RPMI8226 (cell line): ENCODE results near the gene ZYX.
A peak's percentile ranks its signal among the peaks of the same experiment; 100 is the strongest.
"Not testable (repeated sequence)": the region's sequence is repeated elsewhere in the genome, so short reads cannot be mapped to it uniquely, and the experiment has no call there.

Experiments
- DNase-seq: peaks from one replicate; pipeline ENCODE4 v3.0.0-alpha.2; 2015

The ZYX gene

DNA sequence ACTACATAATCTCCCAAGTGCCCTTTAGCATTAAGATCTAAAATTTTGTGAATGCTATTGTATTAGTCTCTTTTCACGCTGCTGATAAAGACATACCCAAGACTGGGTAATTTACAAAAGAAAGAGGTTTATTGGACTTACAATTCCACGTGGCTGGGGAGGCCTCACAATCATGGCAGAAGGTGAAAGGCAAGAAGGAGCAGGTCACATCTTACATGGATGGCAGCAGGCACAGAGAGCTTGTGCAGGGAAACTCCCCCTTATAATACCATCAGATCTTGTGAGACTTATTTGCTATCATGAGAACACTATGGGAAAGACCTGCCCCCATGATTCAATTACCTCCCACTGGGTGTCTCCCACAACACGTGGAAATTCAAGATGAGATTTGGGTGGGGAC lies 39.5 kb downstream of the ZYX start:
- DNase-seq: not testable (repeated sequence)

DNA sequence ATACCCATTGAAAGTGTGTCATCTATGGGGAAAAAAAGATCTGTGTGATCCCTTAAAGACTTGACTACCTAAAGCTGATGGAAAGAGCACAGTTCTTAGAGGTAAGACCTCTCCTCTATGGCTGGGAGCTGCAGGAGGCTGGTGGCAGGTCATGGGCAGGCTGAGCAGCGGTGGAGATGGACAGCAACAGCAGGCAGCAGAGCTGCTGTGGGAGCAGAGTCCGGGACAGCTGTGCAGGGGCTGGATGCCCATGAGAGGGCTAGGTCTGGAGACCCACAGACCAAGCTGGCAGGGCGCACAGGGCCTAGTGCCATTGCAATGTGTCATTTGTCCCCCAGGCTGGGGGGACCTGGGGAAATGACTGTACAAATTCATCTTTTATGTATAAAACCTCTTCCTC lies 40.9 kb downstream of the ZYX start:
- DNase-seq: no peak

DNA sequence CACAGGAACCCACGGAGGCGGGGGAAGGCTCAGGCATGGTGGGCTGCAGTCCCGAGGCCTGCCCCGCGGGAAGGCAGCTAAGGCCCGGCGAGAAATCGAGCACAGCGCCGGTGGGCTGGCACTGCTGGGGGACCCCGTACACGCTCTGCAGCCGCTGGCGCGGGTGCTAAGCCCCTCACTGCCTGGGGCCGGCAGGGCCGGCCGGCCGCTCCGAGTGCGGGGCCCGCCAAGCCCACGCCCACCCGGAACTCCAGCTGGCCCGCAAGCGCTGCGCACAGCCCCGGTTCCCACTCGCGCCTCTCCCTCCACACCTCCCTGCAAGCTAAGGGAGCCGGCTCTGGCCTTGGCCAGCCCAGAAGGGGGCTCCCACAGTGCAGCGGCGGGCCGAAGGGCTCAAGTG lies 43.3 kb downstream of the ZYX start:
- not testable (repeated sequence) for DNase-seq

DNA sequence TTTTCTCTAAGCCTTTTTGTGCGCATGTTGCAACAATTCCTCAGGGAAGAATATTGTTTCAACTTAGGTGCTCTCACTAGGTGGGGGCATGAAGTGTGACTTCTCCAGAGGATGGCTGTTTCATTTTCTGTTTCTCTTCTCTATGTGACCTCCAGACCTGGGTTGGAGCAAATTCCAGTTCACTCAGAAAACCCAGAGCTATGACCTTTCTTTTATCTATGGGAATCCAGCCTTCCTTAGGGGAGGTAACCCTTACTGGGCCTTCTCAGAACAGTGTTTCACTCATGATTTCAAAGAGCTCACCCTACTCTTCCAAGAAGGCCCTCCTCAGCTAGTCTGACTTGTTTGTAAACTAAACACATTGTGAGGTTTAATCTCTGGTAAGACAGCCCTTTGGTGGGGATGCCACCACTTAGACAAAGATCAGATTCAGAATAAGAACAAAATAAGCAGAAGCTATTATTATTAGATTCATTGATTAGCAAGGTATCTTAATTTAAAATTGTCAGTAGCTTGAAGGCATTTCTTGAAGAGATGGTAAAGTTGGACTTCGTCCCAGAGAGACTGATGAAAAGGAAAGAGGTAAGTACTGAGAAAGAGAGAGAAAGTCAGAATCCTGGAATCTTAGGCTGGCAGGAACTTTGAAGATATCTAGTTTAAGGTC lies 45.5 kb downstream of the ZYX start:
- DNase-seq: no peak

DNA sequence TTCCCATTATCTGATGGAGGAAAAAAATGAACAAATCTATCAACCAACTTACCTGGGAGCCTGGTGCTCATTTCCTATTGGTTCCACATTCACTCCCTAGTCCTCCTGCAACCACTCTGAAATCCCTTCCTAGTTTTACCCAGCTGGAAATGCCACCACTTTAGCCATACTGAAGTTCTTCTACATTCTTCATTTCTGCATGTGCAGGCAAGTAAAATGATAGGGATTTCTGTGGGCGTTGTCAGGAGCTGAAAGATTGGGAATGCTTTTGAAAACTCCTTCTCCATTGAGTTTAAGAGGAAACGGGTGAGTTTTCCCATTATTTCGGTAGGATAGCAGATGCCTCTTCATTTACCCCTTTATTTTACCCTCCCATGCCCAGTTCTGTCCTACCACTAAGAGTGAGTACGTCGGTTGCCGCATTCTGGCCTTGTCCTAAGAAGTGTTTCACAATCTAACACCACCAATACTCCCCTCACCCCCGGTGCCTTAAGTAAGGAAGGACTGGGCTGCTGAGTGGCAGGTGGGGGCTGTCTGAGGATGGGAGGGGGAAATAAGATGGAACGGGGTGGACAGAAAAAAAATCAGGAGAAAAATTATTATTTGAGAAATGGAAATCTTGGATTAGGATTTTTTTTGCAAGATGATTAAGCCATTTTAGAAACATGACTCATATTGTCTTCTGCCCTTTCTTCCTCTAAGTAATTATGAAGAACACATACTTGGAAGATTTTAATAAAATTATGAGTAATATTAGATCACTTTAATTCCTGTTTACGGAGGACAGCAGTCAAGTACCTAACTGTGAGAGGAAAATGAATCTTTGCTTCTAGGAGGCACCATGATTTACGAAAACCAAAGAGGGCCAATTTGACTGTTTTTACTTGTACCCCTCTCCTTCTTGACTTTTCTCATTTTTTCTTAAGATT lies 48.9 kb downstream of the ZYX start:
- DNase-seq: no peak

DNA sequence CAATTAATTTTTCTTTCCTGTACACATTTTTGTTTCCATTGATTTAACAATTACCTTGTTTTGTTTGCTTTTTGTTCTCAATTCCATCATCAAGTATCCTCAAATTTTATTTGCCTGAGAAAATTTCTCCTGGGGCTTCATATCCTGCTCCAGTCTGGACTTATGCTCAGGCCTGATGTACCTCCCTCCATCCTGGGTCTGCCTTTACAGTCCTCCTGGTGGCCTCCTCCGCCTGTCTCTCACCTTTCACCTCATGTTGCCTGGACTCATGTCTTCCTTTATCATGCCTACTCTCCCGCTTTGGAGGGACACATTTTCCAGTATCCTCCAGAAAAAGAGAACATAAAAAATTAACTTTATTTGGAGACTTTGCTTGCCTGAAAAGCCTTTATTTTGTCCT lies 50.0 kb downstream of the ZYX start:
- no peak for DNase-seq

DNA sequence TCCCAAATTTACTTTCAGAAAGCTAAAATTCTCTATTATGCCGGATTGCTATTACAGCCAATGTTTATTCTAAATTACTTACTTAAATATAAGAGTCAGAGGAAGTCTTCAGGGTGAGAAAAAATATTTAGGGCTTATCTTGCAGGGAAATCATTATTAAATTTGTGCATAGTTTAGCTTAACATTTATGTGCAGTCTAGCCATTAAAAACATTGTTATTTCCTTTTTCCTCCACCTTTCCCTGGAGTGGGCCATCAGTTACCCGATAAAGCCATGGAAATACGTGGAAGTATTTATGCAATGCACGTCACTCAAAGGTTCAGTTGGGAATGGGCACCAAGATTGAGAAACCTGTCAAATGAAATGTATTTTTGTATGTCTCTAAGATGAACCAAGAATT lies 52.6 kb downstream of the ZYX start:
- DNase-seq: no peak

DNA sequence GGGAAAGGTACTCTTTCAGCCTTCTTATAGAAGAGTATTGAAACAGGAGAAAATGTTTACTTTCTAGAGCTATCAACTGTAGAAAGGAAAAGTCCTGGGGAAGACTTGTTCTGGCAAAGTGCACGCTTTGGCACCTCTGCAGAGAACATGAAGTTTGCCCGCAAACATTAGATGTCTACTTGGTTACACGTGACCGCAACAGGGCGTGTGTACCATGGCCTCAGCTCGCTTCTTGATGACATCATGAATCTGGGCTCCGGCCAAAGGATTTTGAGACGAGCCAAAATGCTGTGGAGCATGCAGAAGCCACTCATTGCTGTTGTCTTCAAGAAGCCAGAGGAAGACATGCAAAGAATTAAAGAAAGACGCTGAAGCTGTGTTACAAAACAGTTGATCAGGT lies 53.5 kb downstream of the ZYX start:
- peak; percentile 74 for DNase-seq

DNA sequence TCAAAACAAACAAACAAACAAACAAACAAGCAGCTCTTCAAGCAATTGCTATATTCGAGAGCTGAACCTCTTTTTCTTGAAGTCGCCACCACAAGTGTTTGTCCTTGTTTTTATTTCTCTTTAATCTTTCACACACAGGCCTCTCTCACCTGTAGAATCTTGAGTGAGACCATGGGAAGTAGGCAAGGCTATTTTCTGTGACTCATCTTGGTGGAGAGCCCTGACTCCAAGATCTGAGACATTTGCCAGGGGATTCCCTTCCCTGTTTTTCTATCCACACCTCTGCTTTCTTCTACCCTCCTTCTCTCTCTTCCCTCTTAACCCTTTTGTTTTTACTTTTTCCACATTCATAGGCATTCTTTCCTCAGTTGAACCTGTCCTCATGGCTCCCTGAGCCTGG lies 54.1 kb downstream of the ZYX start:
- no peak for DNase-seq

DNA sequence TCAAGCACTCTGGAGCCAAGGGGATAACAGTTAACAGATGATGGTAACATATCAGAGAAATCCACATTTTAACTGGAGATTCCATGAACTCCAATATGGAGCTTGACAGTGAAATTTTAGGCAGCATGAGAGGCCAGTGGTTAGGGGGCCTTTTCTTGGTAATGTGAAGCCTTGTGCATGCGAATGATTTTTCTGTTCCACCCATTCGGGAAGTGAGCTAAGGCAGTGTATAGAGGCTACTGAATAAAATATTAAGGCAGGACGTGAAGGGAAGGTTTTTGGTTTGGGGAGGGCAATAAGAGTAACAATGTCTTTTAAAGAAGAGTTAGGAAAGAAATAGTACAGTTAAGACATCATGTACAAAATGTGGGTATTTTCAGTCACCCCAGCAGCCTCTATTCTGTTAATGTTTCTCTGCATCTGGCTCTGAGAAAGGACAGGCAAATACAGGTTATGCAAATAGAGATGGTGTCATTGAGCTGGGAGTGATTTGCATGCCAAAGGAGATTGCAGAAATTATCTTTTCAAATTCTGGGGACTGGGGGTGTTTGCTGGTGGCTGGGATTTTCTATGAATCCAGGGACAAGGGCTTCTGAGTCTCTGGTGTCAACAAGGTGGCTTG lies 55.3 kb downstream of the ZYX start:
- no peak for DNase-seq

DNA sequence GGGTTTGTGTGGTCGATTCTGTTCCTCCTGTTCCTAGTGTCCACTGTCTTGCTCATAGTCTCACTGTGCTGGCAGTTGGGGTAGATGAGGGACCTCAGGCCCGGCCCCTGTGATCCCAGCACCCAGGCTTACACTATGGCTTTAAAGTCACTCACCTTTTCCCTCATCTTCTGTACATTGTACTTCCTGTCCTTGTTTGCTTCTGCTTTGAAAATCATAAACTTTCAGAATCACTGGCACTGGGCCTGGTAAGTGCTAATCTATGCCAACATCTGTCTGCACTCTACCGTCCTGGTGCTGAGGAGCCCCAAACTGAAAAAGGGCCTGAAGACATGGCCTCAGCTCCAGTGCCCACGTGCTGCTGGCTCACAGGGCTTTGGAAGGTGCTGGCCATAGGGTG lies 56.4 kb downstream of the ZYX start:
- DNase-seq: peak; percentile 48

DNA sequence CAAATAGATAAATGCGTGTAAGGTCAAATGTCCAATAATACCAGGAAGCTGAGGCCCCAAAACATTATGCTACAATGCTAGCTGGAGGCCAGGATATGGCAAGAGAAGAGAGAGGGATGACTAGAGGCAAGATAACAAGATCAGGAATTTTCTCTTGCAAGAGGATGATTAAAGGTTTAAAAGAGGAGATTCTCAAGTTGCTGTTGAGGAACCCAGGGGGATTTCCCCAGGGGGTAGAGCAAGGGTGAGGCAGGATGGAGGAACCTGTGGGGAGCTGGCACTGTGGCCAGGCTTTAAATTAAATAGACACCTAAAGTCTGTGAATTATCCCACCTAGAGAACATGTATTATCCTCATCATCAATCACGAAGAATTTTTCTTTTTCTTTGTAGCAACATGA lies 58.7 kb downstream of the ZYX start:
- DNase-seq: no peak
